GM12865 (cell line): ENCODE data around the gene TSPYL6.
"Not testable (repeated sequence)": the region's sequence is repeated elsewhere in the genome, so short reads cannot be mapped to it uniquely, and the experiment has no call there.

Source experiments
- DNase-seq: peaks from one replicate; pipeline ENCODE4 v3.0.0; 2010; ENCODE audit warnings: low read depth
- H3K4me3 ChIP-seq: 2 replicates; pipeline ENCODE4 v1.5.1; 2011; ENCODE audit warnings: mild to moderate bottlenecking, low read depth, low read length, control low read depth
- CTCF ChIP-seq: IDR thresholded peaks from 2 replicates; pipeline ENCODE4 v1.5.1; 2011; ENCODE audit warnings: low read length, control low read depth, low read depth, inconsistent platforms; ENCODE audit not compliant: insufficient read depth; ENCODE audit errors: missing control alignments

TSPYL6 gene

GRCh38 chr2:54256091-54256694 is at the start of gene TSPYL6:
Gene TSPYL6 (minus strand): TSS chr2:54256229. CDS start chr2:54256151, 78 bp downstream.
- no peak for DNase-seq
- TF ChIP-seq CTCF, result no peak
- no peak within 1 kb of the TSS for H3K4me3 ChIP-seq

GRCh38 chr2:54303631-54304030 is 47.6 kb upstream of the TSPYL6 start:
- DNase-seq, result no peak
- TF ChIP-seq CTCF, result no peak
- no peak overlapping the region for H3K4me3 ChIP-seq

GRCh38 chr2:54298514-54298913 is 42.5 kb upstream of the TSPYL6 start:
- no peak for DNase-seq
- no peak overlapping the region for H3K4me3 ChIP-seq

GRCh38 chr2:54295911-54296310 is 39.9 kb upstream of the TSPYL6 start:
- DNase-seq, result no peak
- no peak for TF ChIP-seq CTCF
- no peak overlapping the region for H3K4me3 ChIP-seq

More at GRCh38 chr2:54298514-54298913, 42.5 kb upstream of the TSPYL6 start:
- no peak for TF ChIP-seq CTCF

GRCh38 chr2:54294665-54295064 is 38.6 kb upstream of the TSPYL6 start:
- H3K4me3 ChIP-seq, DNase-seq: not testable (repeated sequence)

- no peak for TF ChIP-seq CTCF
- DNase-seq, result no peak
- H3K4me3 ChIP-seq, result no peak overlapping the region
These were observed 34.5 kb upstream of the TSPYL6 start for GRCh38 chr2:54290356-54291025.

- no peak for DNase-seq
- H3K4me3 ChIP-seq, result no peak overlapping the region
- TF ChIP-seq CTCF, result no peak
These were observed 33.9 kb upstream of the TSPYL6 start for GRCh38 chr2:54289917-54290316.
